GM18868 (cell line): ENCODE data around the gene ZNF831.

Source experiments
- ATAC-seq: cut with Tn5 transposase; IDR thresholded peaks from one replicate; pipeline ENCODE4 v1.9.1; 2021; ENCODE audit warnings: mild to moderate bottlenecking, moderate library complexity; ENCODE audit not compliant: unreplicated experiment

ZNF831 gene

GRCh38 chr20:59240006-59240405 is 76.4 kb downstream of the ZNF831 start:
- no peak for ATAC-seq

GRCh38 chr20:59242714-59243626 is 79.3 kb downstream of the ZNF831 start:
- ATAC-seq: no peak

- no peak for ATAC-seq
Measured at GRCh38 chr20:59246691-59247400, 83.2 kb downstream of the ZNF831 start.

- no peak for ATAC-seq
Measured at GRCh38 chr20:59247731-59248684, 84.4 kb downstream of the ZNF831 start.

GRCh38 chr20:59250293-59250692 is 86.7 kb downstream of the ZNF831 start:
- ATAC-seq: no peak

- ATAC-seq: no peak
Measured at GRCh38 chr20:59253325-59253724, 89.7 kb downstream of the ZNF831 start.

DNA sequence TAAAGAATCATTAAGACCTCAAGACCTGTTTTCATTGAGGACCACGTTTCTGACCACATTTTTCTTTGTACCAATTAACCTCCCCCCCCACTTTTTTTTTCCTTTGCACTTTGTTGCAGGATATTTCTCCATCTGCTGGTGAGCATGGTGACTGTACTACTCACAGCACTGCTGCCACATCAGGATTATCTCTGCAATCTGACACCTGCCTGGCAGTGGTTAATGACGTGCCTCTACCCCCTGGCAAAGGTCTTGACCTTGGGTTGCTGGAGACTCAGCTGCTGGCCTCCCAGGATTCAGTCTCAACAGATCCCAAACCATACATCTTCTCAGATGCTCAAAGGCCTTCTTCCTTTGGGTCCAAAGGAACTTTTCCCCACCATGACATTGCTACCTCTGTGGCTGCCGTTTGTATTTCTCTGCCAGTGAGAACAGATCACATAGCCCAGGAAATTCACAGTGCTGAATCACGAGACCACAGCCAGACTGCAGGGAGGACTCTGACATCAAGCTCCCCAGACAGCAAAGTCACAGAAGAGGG is 90.2 kb downstream of the ZNF831 start:
- ATAC-seq: no peak

GRCh38 chr20:59255256-59255655 is 91.6 kb downstream of the ZNF831 start:
- no peak for ATAC-seq

DNA sequence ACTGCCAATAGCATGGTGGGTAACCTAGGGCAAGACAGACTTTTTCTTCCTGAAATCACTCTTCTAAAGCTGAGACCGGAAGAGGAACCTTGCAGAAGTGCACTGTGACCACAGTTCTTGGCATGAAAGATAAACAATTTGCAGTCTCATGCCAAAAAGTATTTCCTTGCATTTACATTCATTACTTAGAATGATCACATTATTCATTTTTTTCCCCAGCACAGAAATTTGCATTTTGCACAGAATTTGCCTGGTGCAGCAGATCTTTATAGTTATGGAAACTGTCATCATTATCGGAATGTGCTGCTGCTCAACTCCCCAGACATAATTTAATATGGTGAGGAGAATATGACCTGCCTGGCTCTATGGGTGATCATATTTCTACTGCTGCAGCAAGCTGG is 94.6 kb downstream of the ZNF831 start:
- ATAC-seq: no peak

DNA sequence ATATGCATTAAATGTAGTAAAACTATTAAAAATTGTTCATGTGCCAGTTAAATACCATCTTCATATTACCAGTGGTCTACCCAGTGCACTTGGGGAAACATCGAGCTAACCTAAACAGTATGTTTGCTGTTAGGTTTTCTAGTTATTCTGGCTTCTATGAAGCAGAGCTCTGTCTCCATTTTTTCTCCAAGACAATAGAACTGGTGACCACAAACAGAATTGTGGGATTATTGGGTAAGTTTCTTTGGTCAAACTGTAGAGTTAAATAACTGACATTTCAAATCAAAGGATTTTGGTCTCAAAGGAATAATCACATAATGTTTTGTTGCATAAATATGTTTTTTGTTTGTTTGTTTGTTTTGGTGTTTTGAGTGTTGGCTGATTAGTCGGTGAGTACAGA is 96.3 kb downstream of the ZNF831 start:
- ATAC-seq: no peak

GRCh38 chr20:59265298-59265697 is 101.7 kb downstream of the ZNF831 start:
- ATAC-seq: no peak

DNA sequence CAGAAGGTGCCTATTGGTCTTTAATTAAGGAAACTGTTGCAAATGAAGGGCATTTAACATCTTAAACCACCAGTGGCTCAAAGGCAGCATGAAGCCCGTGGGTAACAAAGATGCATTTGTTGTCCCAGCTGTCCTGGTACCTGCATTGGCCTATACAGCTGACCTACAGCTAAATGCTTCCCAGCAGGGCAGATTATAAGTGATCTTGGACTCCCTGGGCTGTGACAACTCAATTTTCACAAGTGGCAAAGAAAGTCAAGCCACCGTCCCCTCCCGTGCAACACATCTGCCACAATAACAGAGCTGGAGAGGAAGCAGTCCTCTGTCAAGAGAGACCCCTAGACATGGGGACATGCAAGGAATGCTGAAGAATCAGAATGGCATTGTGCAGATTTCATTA is 105.2 kb downstream of the ZNF831 start:
- no peak for ATAC-seq

DNA sequence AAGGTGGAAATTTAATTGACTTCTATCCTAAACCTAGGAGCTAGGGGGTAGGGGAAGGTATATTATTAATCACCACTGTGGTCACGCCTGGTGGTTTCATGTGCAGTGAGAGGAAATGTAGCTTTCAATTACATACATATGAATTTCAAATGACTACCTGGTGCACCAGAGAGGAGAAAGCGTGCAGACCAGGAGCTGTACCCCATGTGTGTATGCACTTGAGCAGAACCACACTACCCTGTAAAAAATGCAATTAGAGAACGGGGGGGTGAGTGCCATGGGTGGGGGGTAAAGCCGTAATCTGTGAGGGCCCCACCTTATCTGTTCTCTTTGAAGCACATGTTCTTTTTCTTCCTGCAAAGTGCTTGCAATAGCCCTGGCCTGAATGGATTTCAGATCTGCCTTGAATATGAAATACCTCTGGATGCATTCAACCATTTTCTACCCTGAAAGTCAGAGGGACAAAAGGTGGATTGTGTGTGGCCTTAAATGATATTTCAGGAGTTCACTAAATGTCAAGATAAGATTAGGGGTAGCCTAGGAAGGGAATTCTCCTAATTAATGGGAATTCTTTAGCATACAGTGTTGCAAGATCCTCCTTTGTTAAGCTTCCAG is 105.9 kb downstream of the ZNF831 start:
- no peak for ATAC-seq

- ATAC-seq: no peak
Measured at GRCh38 chr20:59270380-59270779, 106.8 kb downstream of the ZNF831 start.

- no peak for ATAC-seq
Measured at GRCh38 chr20:59273739-59274357, 110.2 kb downstream of the ZNF831 start.

DNA sequence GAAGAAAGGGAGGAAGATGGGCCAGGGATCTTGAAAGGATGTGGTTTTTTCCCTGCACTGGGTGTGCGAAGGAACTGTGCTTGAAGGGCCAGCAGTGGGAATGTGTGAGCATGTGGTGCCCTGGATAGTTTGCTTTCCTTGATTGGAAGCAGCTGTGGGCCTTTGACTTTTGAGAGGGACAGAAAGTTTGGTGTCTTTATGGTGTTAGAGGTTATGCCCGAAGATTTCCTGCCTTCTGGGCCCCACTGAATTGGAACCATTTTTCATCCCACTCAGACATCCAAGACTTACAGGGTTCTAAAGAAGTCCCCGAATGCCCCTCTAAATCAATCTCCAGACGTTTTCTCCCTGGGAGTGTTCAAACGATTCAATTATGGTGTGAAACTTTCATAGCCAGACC is 113.3 kb downstream of the ZNF831 start:
- ATAC-seq: no peak

GRCh38 chr20:59284470-59284869 is 120.8 kb downstream of the ZNF831 start:
- no peak for ATAC-seq

GRCh38 chr20:59289994-59290393 is 126.4 kb downstream of the ZNF831 start:
- ATAC-seq: no peak

GRCh38 chr20:59291740-59292383 is 128.2 kb downstream of the ZNF831 start:
- ATAC-seq: no peak
